ENCODE results near the gene GAREM1. TPM values are rescaled to one million over a fixed set of nuclear protein-coding genes. Genes with fewer than 3 reads are reported as not detected.

GAREM1 gene
- total RNA-seq, 1 experiment from 2014 or later, result 0.11 TPM

DNA sequence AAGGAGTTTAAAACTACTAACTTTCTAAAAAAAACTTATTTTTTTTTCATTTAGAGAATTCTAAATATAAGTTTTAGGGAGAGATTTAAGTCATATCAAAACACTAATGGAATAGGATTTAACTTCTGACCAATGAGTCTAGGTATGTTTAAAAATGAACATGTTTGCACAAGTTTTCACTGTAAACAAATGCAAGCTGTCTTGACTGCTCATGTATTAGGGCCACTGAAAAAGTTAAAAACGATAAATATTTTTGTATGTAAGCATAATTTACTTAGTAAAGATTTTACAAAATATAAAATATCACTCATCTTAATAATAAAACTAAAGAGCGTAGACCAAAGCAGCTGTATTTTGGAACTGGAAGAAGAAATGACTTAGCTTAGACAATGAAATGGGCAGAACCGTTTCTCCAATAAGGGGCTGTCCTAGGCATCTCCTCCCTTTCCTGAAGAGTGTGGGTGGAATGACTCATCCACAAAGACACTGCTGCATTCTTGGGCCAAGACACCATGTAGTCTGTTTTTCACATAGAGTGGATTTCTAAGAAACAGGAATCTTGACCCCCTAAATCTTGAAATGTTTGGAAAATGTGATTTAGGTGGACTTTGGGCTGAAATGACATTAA is 162.1 kb downstream of the GAREM1 start:
- Histone ChIP-seq H3K27me3 (ENCODE audit: low read length) (no peaks in the 10 kb centered on the region), H3K79me2 (ENCODE audit: low read length) (no peaks in the 10 kb centered on the region), H3K4me3 (ENCODE audit: low read length) (no peak overlapping the region), H4K20me1 (ENCODE audit: insufficient read depth, low read depth, low read length) (no peaks in the 10 kb centered on the region), H3K4me1 (ENCODE audit: low read length) (no peaks in the 10 kb centered on the region), H3K27ac (ENCODE audit: low read length) (no peak overlapping the region), H2AFZ (ENCODE audit: low read length) (no peak overlapping the region), H3K36me3 (ENCODE audit: insufficient read depth, low read length) (no peaks in the 10 kb centered on the region), H3K9ac (ENCODE audit: low read length) (no peak overlapping the region), H3K4me2 (ENCODE audit: low read depth, low read length, poor library complexity, severe bottlenecking) (no peak overlapping the region), H3K9me3 (ENCODE audit: low read length) (no peaks in the 10 kb centered on the region), H3K9me2 (replicated peaks; ENCODE audit: insufficient read depth, low read length) (no peaks in the 10 kb centered on the region)
- no peak for DNase-seq

DNA sequence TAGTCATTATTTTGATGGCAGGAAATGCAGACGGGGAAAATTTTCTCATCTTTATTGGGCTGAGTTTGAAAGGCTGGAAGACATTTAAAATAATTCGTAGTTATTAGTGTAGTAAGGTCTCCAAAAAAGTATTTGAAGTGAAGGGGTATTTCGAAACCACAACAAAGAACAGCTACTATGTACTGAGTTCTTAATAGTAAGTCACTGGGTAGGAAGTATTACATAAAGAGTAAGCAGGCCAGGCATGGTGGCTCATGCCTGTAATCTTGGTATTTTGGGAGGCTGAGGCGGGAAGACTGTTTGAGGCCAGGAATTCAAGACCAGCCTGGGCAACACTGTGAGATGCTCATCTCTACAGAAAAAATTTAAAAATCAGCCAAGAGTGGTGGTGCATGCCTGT is 167.3 kb downstream of the GAREM1 start:
- H3K4me2 ChIP-seq (ENCODE audit: low read depth, low read length, poor library complexity, severe bottlenecking), result no peak overlapping the region
- no peaks in the 10 kb centered on the region for H4K20me1 ChIP-seq (ENCODE audit: insufficient read depth, low read depth, low read length)
- no peaks in the 10 kb centered on the region for H3K9me2 ChIP-seq (replicated peaks; ENCODE audit: insufficient read depth, low read length)
- H3K79me2 ChIP-seq (ENCODE audit: low read length), result no peaks in the 10 kb centered on the region
- H3K9me3 ChIP-seq (ENCODE audit: low read length), result no peaks in the 10 kb centered on the region
- H2AFZ ChIP-seq (ENCODE audit: low read length), result no peak overlapping the region
- no peaks in the 10 kb centered on the region for H3K4me1 ChIP-seq (ENCODE audit: low read length)
- H3K27me3 ChIP-seq (ENCODE audit: low read length), result no peaks in the 10 kb centered on the region
- H3K4me3 ChIP-seq (ENCODE audit: low read length), result no peak overlapping the region
- H3K36me3 ChIP-seq (ENCODE audit: insufficient read depth, low read length), result no peaks in the 10 kb centered on the region
- no peak overlapping the region for H3K27ac ChIP-seq (ENCODE audit: low read length)
- DNase-seq, result no peak
- no peak overlapping the region for H3K9ac ChIP-seq (ENCODE audit: low read length)

DNA sequence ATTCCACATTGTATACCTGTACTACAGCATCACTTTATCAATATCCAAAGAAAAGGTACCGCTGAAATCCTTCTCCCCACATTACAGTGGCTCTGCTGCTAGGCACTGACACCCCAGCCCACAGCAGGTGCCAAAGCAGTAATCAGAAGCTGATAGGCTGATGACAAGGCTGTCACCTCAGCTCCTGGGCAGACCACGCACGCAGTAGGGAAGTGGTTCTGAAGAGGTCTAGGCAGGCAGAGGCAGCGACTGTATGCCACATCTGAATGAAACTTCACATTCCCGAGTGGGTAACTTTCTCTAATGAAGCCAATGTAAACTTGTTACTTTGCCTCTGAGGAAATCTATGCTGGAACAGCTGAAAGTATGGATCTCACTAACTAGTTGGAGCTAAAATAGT is 167.9 kb downstream of the GAREM1 start:
- Histone ChIP-seq H3K9me3 (ENCODE audit: low read length) (no peaks in the 10 kb centered on the region), H2AFZ (ENCODE audit: low read length) (no peak overlapping the region), H3K27me3 (ENCODE audit: low read length) (no peaks in the 10 kb centered on the region), H3K4me3 (ENCODE audit: low read length) (no peak overlapping the region), H3K27ac (ENCODE audit: low read length) (no peak overlapping the region), H3K4me2 (ENCODE audit: low read depth, low read length, poor library complexity, severe bottlenecking) (no peak overlapping the region), H3K36me3 (ENCODE audit: insufficient read depth, low read length) (no peaks in the 10 kb centered on the region), H4K20me1 (ENCODE audit: insufficient read depth, low read depth, low read length) (no peaks in the 10 kb centered on the region), H3K9me2 (replicated peaks; ENCODE audit: insufficient read depth, low read length) (no peaks in the 10 kb centered on the region), H3K4me1 (ENCODE audit: low read length) (no peaks in the 10 kb centered on the region), H3K79me2 (ENCODE audit: low read length) (no peaks in the 10 kb centered on the region), H3K9ac (ENCODE audit: low read length) (no peak overlapping the region)
- no peak for DNase-seq

DNA sequence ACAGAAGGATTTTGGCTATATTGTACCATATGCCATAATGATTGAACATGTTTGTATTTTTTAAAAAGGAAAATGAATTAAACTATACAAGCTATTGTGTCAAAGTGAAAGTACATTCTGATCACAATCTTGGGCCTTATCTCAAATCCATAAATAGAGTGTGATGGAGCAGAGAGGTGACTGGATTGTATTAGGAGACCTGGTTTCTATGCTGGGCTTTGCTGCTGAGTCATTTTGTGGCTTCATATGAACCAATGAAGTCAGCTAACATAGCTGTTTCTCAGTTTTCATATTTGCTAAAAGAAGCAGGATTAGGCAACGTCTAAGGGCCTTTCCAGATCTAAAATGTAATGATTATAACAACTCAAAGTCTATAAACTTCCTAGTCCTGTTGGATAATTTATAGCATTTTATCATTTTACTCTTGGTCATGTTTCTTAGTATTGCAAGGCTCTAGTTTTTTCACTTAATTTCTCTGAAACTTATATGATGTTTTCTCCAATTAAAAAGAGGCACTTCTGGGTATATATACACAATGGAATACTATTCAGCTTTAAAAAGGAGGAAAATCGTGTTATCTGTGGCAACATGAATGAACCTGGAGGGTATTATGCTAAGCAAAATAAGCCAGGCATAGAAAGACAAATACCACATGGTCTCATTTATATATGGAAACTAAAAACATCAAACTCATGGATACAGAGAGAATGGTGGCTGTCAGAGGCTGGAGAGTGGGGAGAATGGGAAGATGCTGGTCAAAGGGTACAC is 168.5 kb downstream of the GAREM1 start:
- no peak overlapping the region for H3K4me2 ChIP-seq (ENCODE audit: low read depth, low read length, poor library complexity, severe bottlenecking)
- H3K9ac ChIP-seq (ENCODE audit: low read length), result no peak overlapping the region
- H3K27ac ChIP-seq (ENCODE audit: low read length), result no peak overlapping the region
- H2AFZ ChIP-seq (ENCODE audit: low read length), result no peak overlapping the region
- H3K9me3 ChIP-seq (ENCODE audit: low read length), result no peaks in the 10 kb centered on the region
- no peaks in the 10 kb centered on the region for H3K36me3 ChIP-seq (ENCODE audit: insufficient read depth, low read length)
- no peak overlapping the region for H3K4me3 ChIP-seq (ENCODE audit: low read length)
- H3K4me1 ChIP-seq (ENCODE audit: low read length), result no peaks in the 10 kb centered on the region
- H3K9me2 ChIP-seq (replicated peaks; ENCODE audit: insufficient read depth, low read length), result no peaks in the 10 kb centered on the region
- no peaks in the 10 kb centered on the region for H3K79me2 ChIP-seq (ENCODE audit: low read length)
- no peaks in the 10 kb centered on the region for H4K20me1 ChIP-seq (ENCODE audit: insufficient read depth, low read depth, low read length)
- H3K27me3 ChIP-seq (ENCODE audit: low read length), result no peaks in the 10 kb centered on the region
- no peak for DNase-seq

DNA sequence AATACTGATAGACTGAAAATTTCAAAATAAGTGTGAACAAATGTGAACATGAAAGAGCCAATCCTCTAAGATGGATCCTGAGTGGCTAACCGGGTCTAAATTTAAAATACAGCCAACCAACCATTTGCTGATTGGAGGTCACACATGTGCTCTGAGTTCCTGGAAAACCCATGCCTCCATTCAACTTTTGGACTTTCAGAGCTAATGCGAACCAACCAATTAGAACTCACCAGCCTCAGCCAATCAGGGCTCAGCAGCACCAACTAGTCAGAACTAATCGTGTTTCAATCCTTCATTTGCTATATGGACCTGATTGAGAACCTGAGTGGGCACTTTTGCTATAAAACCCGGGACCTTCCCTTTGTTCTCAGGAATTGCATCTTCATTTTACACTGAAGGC is 169.3 kb downstream of the GAREM1 start:
- DNase-seq, result no peak
- Histone ChIP-seq H3K27ac (ENCODE audit: low read length) (no peak overlapping the region), H3K9me3 (ENCODE audit: low read length) (no peaks in the 10 kb centered on the region), H4K20me1 (ENCODE audit: insufficient read depth, low read depth, low read length) (no peaks in the 10 kb centered on the region), H3K79me2 (ENCODE audit: low read length) (no peaks in the 10 kb centered on the region), H3K9ac (ENCODE audit: low read length) (no peak overlapping the region), H3K4me1 (ENCODE audit: low read length) (no peaks in the 10 kb centered on the region), H3K4me3 (ENCODE audit: low read length) (no peak overlapping the region), H3K4me2 (ENCODE audit: low read depth, low read length, poor library complexity, severe bottlenecking) (no peak overlapping the region), H3K27me3 (ENCODE audit: low read length) (no peaks in the 10 kb centered on the region), H3K9me2 (replicated peaks; ENCODE audit: insufficient read depth, low read length) (no peaks in the 10 kb centered on the region), H2AFZ (ENCODE audit: low read length) (no peak overlapping the region), H3K36me3 (ENCODE audit: insufficient read depth, low read length) (no peaks in the 10 kb centered on the region)

DNA sequence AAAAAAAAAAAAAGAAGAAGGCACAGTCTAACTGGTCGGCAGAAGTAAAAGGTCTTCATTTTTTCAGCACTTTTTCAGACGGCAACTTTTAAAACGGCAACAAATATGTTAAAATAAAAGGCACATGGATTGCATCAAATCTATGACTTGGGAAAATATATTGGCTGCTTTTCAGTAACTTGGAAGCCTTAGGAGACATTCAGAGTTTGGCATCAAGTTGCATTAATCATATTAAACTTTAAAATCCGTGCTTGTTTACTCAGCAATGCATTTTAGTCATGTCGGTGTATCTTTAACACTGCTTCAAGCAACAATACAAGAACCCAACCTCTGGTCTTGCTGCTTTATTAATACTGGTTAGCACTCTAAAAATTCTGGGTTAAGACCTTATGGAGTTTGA is 169.8 kb downstream of the GAREM1 start:
- Histone ChIP-seq H2AFZ (ENCODE audit: low read length) (no peak overlapping the region), H3K4me2 (ENCODE audit: low read depth, low read length, poor library complexity, severe bottlenecking) (no peak overlapping the region), H3K4me1 (ENCODE audit: low read length) (no peaks in the 10 kb centered on the region), H3K4me3 (ENCODE audit: low read length) (no peak overlapping the region), H3K9me2 (replicated peaks; ENCODE audit: insufficient read depth, low read length) (no peaks in the 10 kb centered on the region), H4K20me1 (ENCODE audit: insufficient read depth, low read depth, low read length) (no peaks in the 10 kb centered on the region), H3K9ac (ENCODE audit: low read length) (no peak overlapping the region), H3K9me3 (ENCODE audit: low read length) (no peaks in the 10 kb centered on the region), H3K27ac (ENCODE audit: low read length) (no peak overlapping the region), H3K79me2 (ENCODE audit: low read length) (no peaks in the 10 kb centered on the region), H3K27me3 (ENCODE audit: low read length) (no peaks in the 10 kb centered on the region), H3K36me3 (ENCODE audit: insufficient read depth, low read length) (no peaks in the 10 kb centered on the region)
- DNase-seq, result no peak

DNA sequence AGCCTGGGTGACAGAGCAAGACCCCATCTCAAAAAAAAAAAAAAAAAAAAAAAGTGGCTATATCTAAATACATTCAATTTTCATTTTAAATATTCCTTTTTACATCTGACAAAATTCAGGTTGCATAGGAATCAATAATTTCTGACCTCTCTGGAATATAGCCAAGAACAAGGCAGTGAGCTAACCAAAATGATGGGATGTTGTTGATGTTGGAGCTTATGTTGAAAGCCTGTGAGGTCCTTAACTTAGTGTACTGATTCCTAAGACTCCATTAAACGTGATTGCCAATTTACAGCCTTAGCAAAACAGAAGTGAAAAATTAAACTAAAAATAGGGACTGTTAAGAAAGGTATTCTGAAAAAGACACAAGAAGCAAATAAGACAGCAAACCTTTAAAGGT is 171.2 kb downstream of the GAREM1 start:
- Histone ChIP-seq H3K9ac (ENCODE audit: low read length) (no peak overlapping the region), H3K27me3 (ENCODE audit: low read length) (no peaks in the 10 kb centered on the region), H3K9me3 (ENCODE audit: low read length) (no peaks in the 10 kb centered on the region), H4K20me1 (ENCODE audit: insufficient read depth, low read depth, low read length) (no peaks in the 10 kb centered on the region), H3K27ac (ENCODE audit: low read length) (no peak overlapping the region), H3K4me1 (ENCODE audit: low read length) (peaks cover 2% of the 10 kb centered on the region; the same call in 1 of the 2 replicates), H3K79me2 (ENCODE audit: low read length) (no peaks in the 10 kb centered on the region), H3K36me3 (ENCODE audit: insufficient read depth, low read length) (no peaks in the 10 kb centered on the region), H3K9me2 (replicated peaks; ENCODE audit: insufficient read depth, low read length) (no peaks in the 10 kb centered on the region), H3K4me2 (ENCODE audit: low read depth, low read length, poor library complexity, severe bottlenecking) (no peak overlapping the region), H2AFZ (ENCODE audit: low read length) (no peak overlapping the region), H3K4me3 (ENCODE audit: low read length) (no peak overlapping the region)
- DNase-seq, result no peak

DNA sequence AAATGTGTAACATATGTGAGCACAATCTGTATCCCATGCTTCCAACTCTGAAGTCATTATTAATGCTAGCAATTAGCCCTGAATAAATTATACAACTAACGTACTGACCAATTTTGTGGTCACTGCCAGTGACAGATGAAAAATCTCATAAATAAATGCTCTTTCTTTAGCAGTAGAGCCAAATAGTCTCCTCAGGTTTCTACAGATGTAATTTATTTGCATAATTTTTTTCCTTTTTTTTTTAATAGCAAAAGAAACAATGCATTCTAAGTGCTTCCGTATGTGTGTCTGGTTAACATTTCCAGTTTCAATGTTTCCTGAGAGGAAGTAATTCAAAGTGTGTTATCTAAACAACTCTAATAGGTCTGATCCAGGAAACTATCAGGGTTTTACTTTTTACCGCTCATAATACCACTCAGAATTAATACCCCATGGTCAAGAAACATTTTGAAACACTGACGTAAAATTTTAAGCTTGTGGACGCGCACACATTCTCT is 172.5 kb downstream of the GAREM1 start:
- Histone ChIP-seq H3K9ac (ENCODE audit: low read length) (no peak overlapping the region), H3K4me2 (ENCODE audit: low read depth, low read length, poor library complexity, severe bottlenecking) (no peak overlapping the region), H3K4me1 (ENCODE audit: low read length) (peaks cover 3% of the 10 kb centered on the region; the same call in 1 of the 2 replicates), H3K4me3 (ENCODE audit: low read length) (no peak overlapping the region), H3K36me3 (ENCODE audit: insufficient read depth, low read length) (no peaks in the 10 kb centered on the region), H2AFZ (ENCODE audit: low read length) (no peak overlapping the region), H3K27ac (ENCODE audit: low read length) (no peak overlapping the region), H3K9me2 (replicated peaks; ENCODE audit: insufficient read depth, low read length) (no peaks in the 10 kb centered on the region), H3K9me3 (ENCODE audit: low read length) (no peaks in the 10 kb centered on the region), H4K20me1 (ENCODE audit: insufficient read depth, low read depth, low read length) (no peaks in the 10 kb centered on the region), H3K79me2 (ENCODE audit: low read length) (no peaks in the 10 kb centered on the region), H3K27me3 (ENCODE audit: low read length) (no peaks in the 10 kb centered on the region)
- no peak for DNase-seq
